ENCODE measurements around the gene KCNIP2.

DNA sequence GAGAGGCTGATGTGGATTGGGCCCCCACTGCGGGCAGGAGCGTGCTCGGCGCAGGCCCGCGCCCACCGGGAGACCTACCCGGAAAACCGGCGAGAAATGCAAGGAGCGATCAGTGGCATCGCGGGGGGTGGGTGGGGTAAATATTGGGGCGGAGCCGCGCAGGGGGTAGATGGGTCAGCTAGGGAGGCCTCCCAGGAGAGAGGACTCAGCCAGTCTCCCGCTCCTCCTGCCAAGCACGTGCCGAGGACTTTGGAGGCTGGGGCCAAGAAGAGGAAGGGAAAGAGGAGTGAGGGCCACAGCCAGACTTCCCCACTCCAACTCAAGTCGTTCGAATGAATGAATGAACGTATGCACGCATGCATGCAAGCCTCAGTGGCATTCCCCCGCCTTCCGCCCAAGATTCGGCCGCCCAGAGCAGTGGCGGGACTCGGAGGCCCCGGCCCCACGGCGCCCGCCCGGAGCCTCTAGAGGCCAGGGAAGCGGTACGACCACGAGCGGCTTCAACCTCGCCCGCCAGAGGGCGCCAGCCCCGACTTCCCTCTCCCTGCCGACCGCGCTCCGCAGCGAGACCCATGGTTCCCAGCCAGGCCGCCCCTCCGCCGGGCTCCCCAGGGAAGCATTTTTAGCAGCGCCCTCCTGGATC is 63.9 kb downstream of the KCNIP2 start:
- no peak for TF ChIP-seq POLR2A (IDR thresholded peaks at IDR 0.05)
- TF ChIP-seq, protein P1, sequence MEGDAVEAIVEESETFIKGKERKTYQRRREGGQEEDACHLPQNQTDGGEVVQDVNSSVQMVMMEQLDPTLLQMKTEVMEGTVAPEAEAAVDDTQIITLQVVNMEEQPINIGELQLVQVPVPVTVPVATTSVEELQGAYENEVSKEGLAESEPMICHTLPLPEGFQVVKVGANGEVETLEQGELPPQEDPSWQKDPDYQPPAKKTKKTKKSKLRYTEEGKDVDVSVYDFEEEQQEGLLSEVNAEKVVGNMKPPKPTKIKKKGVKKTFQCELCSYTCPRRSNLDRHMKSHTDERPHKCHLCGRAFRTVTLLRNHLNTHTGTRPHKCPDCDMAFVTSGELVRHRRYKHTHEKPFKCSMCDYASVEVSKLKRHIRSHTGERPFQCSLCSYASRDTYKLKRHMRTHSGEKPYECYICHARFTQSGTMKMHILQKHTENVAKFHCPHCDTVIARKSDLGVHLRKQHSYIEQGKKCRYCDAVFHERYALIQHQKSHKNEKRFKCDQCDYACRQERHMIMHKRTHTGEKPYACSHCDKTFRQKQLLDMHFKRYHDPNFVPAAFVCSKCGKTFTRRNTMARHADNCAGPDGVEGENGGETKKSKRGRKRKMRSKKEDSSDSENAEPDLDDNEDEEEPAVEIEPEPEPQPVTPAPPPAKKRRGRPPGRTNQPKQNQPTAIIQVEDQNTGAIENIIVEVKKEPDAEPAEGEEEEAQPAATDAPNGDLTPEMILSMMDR (IDR thresholded peaks at IDR 0.05 in 4 of 5, conservative IDR thresholded peaks at IDR 0.05 in 1 of 5) = peak; percentile 73 to 94 (median 84)

All from gastrocnemius medialis (tissue), 4 donors.